ENCODE data around the gene ACTN1. TPM values are rescaled to one million over a fixed set of nuclear protein-coding genes. Genes with fewer than 3 reads are reported as not detected.

The ACTN1 gene
- total RNA-seq, 1 experiment from 2014 or later = 148 TPM

DNA sequence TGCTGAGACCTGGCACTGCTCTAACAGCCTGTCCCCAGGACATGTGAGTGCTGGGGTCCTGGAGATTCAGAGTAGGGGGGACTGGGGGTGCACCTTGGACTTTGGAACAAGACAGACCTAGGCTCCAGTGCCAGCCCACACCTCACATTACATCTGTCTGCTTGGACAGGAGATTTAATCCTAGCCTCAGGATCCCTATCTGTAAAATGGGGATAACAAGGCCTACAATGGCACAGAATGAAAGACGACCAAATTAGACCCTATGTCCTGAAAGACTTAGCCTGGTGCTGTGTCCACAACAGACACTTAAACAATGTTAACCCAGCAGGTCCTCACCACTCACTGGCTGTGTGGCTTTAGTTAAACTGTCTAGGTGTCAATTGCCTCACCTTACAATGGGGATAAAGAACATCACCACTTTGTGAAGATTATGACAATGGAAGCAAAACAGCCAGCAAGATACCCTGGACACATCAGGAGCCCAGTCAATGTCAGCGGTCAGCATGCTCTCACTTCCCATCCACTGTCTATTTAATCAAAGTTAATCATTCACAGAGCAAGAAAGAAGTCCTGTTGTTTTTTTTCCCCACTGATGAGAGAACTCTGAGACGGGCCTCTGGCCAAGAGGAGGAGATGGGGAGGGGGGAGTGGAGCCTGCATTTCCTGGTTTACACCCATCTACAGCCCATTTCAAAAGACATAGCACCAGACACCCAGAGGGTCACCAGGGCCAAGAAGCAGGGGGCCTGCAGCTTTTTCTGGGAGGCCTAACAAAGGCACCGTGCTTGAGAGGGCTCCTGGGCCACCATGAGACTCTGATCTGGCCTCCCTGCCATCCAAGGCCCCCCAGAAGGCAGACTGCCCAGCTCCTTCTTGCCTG, 40.6 kb downstream of the ACTN1 start:
- Histone ChIP-seq H3K27me3 (replicated peaks; ENCODE audit: insufficient read depth, low read depth, low read length, poor library complexity) (no peaks in the 10 kb centered on the region), H3K4me1 (ENCODE audit: insufficient read depth, low read length, poor library complexity, severe bottlenecking) (peaks cover 66% of the 10 kb centered on the region), H3K4me3 (ENCODE audit: low read depth, low read length, poor library complexity, severe bottlenecking) (no peak overlapping the region), H3K9me3 (ENCODE audit: low read depth, low read length, poor library complexity, severe bottlenecking) (no peaks in the 10 kb centered on the region), H3K27ac (ENCODE audit: low read depth, low read length, poor library complexity, severe bottlenecking) (peak overlapping the region; percentile 68), H3K36me3 (ENCODE audit: insufficient read depth, low read length, poor library complexity, severe bottlenecking) (no peaks in the 10 kb centered on the region)
- ChIA-PET POLR2A (ENCODE audit: low non-redundant PET) (no interaction called here), CTCF (interaction anchor here (1.3 kb wide), 1 partner anchor 27 kb away, joined by 3 read pairs; no protein-coding TSS in a partner anchor)
- no TSS peak for BruUV-seq (replicated peaks)
- TF ChIP-seq, protein P1, sequence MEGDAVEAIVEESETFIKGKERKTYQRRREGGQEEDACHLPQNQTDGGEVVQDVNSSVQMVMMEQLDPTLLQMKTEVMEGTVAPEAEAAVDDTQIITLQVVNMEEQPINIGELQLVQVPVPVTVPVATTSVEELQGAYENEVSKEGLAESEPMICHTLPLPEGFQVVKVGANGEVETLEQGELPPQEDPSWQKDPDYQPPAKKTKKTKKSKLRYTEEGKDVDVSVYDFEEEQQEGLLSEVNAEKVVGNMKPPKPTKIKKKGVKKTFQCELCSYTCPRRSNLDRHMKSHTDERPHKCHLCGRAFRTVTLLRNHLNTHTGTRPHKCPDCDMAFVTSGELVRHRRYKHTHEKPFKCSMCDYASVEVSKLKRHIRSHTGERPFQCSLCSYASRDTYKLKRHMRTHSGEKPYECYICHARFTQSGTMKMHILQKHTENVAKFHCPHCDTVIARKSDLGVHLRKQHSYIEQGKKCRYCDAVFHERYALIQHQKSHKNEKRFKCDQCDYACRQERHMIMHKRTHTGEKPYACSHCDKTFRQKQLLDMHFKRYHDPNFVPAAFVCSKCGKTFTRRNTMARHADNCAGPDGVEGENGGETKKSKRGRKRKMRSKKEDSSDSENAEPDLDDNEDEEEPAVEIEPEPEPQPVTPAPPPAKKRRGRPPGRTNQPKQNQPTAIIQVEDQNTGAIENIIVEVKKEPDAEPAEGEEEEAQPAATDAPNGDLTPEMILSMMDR (conservative IDR thresholded peaks at IDR 0.05; ENCODE audit: low read depth, low read length) = no peak
- TF ChIP-seq EZH2 (IDR thresholded peaks at IDR 0.05; ENCODE audit: borderline replicate concordance, low read depth, low read length, poor library complexity, severe bottlenecking) = no peak
- intact Hi-C loops (cut with micrococcal nuclease; ENCODE audit: unreplicated experiment) = no loop called here
- DNase-seq (ENCODE audit: low spot score) = no peak

DNA sequence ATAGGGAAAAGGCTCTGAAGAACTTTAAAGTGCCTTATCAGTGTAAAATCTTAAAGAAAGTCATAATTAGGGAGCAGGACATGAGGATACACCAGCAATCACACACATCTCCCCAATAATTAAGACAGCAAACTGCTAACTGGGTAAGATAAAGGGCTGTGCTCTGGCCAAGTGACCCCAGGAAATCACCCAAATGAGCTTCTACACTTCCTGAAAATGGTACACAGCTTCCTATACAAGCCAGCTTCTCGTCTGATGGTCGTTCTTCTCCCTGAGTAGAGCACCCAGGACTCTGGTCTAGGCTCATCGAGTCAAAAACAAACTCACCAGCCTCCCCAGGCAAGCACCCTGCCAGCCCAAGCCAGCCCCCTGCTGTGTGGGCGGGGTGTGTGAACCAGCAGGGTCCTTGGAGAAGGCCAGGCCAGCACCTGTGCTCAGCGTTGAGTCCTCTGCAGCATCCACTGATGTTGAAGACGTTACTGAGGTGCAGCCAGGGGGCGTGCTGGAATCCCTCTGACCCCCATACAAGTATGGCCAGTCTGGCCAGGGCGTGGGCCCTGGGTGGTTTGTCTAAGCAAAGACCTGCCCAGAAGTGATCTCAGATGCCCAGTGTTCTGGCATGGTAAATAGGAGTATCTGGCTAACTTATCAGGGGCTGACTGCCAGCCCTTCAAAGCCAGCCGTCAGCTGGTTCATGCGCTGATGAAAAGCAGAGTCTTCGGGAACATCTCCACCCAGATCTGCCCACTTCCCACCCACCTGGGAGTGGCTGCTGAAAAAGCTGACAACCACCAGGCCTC, 41.4 kb downstream of the ACTN1 start:
- CTCF ChIA-PET = no interaction called here
- H3K4me3 ChIP-seq (ENCODE audit: low read depth, low read length, poor library complexity, severe bottlenecking) = no peak overlapping the region
- no peaks in the 10 kb centered on the region for H3K9me3 ChIP-seq (ENCODE audit: low read depth, low read length, poor library complexity, severe bottlenecking)
- no peaks in the 10 kb centered on the region for H3K36me3 ChIP-seq (ENCODE audit: insufficient read depth, low read length, poor library complexity, severe bottlenecking)
- H3K27me3 ChIP-seq (replicated peaks; ENCODE audit: insufficient read depth, low read depth, low read length, poor library complexity) = no peaks in the 10 kb centered on the region
- POLR2A ChIA-PET (ENCODE audit: low non-redundant PET) = no interaction called here
- no peak for DNase-seq (ENCODE audit: low spot score)
- intact Hi-C loops (cut with micrococcal nuclease; ENCODE audit: unreplicated experiment) = no loop called here
- no peak for TF ChIP-seq EZH2 (IDR thresholded peaks at IDR 0.05; ENCODE audit: borderline replicate concordance, low read depth, low read length, poor library complexity, severe bottlenecking)
- TF ChIP-seq, protein P1 (conservative IDR thresholded peaks at IDR 0.05; ENCODE audit: low read depth, low read length) = peak; percentile 27; the same call in 1 of the 2 replicates
- H3K4me1 ChIP-seq (ENCODE audit: insufficient read depth, low read length, poor library complexity, severe bottlenecking) = peaks cover 57% of the 10 kb centered on the region
- H3K27ac ChIP-seq (ENCODE audit: low read depth, low read length, poor library complexity, severe bottlenecking) = no peak overlapping the region
- no TSS peak for BruUV-seq (replicated peaks)

DNA sequence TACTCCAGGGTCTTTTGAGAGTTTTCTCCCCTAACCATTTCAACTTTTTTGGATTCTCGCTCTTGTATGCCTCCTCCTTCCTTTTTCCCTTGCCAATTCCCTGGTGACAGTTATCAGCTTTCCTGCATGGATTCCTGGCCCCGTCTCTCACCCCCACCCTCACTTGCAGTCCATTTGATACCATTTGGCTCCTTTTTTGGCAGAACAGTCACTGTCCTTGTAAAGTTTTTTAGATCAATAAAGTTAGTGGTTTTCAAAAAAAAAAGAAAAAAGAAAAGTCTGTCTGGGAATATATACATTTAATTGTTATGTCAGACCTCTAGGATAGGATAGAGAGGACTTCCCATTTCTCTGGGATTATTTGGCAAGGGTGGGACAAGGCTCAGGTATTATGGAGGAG, 42.1 kb downstream of the ACTN1 start:
- no peaks in the 10 kb centered on the region for H3K27me3 ChIP-seq (replicated peaks; ENCODE audit: insufficient read depth, low read depth, low read length, poor library complexity)
- intact Hi-C loops (cut with micrococcal nuclease; ENCODE audit: unreplicated experiment) = no loop called here
- TF ChIP-seq, protein P1 (conservative IDR thresholded peaks at IDR 0.05; ENCODE audit: low read depth, low read length) = no peak
- no peak for TF ChIP-seq EZH2 (IDR thresholded peaks at IDR 0.05; ENCODE audit: borderline replicate concordance, low read depth, low read length, poor library complexity, severe bottlenecking)
- H3K9me3 ChIP-seq (ENCODE audit: low read depth, low read length, poor library complexity, severe bottlenecking) = no peaks in the 10 kb centered on the region
- H3K4me3 ChIP-seq (ENCODE audit: low read depth, low read length, poor library complexity, severe bottlenecking) = no peak overlapping the region
- BruUV-seq (replicated peaks) = no TSS peak
- ChIA-PET POLR2A (ENCODE audit: low non-redundant PET) (no interaction called here), CTCF (no interaction called here)
- no peaks in the 10 kb centered on the region for H3K36me3 ChIP-seq (ENCODE audit: insufficient read depth, low read length, poor library complexity, severe bottlenecking)
- H3K4me1 ChIP-seq (ENCODE audit: insufficient read depth, low read length, poor library complexity, severe bottlenecking) = peaks cover 50% of the 10 kb centered on the region
- DNase-seq (ENCODE audit: low spot score) = no peak
- no peak overlapping the region for H3K27ac ChIP-seq (ENCODE audit: low read depth, low read length, poor library complexity, severe bottlenecking)
